D341Med (cell line): ENCODE measurements around the gene MRPL21.
"Not testable (repeated sequence)": the region's sequence is repeated elsewhere in the genome, so short reads cannot be mapped to it uniquely, and the experiment has no call there.

Experiments used
- DNase-seq: peaks from one replicate; pipeline ENCODE4 v3.0.0; 2012; ENCODE audit warnings: low spot score

Gene MRPL21

GRCh38 chr11:68911731-68912130 lies 8.1 kb upstream of the MRPL21 start:
- peak; percentile 20 for DNase-seq

- no peak for DNase-seq
Observed at GRCh38 chr11:68910965-68911364, 7.3 kb upstream of the MRPL21 start.

GRCh38 chr11:68908273-68908672 lies 4.6 kb upstream of the MRPL21 start:
- DNase-seq: no peak

GRCh38 chr11:68905421-68906360 lies 2.1 kb upstream of the MRPL21 start:
- no peak for DNase-seq

GRCh38 chr11:68904248-68904847 lies 716 bp upstream of the MRPL21 start:
- peak; percentile 64 for DNase-seq

GRCh38 chr11:68900835-68901381 lies 2.7 kb downstream of the MRPL21 start:
- no peak for DNase-seq

GRCh38 chr11:68897441-68897840 lies 6.2 kb downstream of the MRPL21 start:
- DNase-seq: no peak

- no peak for DNase-seq
Observed at GRCh38 chr11:68896171-68896959, 7.3 kb downstream of the MRPL21 start.

- no peak for DNase-seq
Observed at GRCh38 chr11:68893282-68893681, 10.3 kb downstream of the MRPL21 start.

- DNase-seq: peak; percentile 20
Observed at GRCh38 chr11:68892576-68892975, 11.1 kb downstream of the MRPL21 start.

GRCh38 chr11:68891351-68891948 lies 12.2 kb downstream of the MRPL21 start:
- peak; percentile 15 for DNase-seq

- no peak for DNase-seq
Observed at GRCh38 chr11:68890490-68891231, 13.0 kb downstream of the MRPL21 start.

GRCh38 chr11:68889948-68890446 lies 13.6 kb downstream of the MRPL21 start:
- DNase-seq: peak; percentile 54

- DNase-seq: not testable (repeated sequence)
Observed at GRCh38 chr11:68884827-68885226, 18.8 kb downstream of the MRPL21 start.

- DNase-seq: no peak
Observed at GRCh38 chr11:68882391-68882790, 21.2 kb downstream of the MRPL21 start.

- no peak for DNase-seq
Observed at GRCh38 chr11:68881320-68881719, 22.3 kb downstream of the MRPL21 start.

GRCh38 chr11:68880851-68881250 lies 22.8 kb downstream of the MRPL21 start:
- DNase-seq: no peak

- DNase-seq: no peak
Observed at GRCh38 chr11:68878022-68878421, 25.6 kb downstream of the MRPL21 start.

- DNase-seq: no peak
Observed at GRCh38 chr11:68872216-68873003, 31.2 kb downstream of the MRPL21 start.

GRCh38 chr11:68870470-68870869 lies 33.2 kb downstream of the MRPL21 start:
- DNase-seq: no peak
